Nephron progenitor cell (in vitro differentiated cells): ENCODE results near the gene PRR5.

Experiments
- DNase-seq: peaks from one replicate; pipeline ENCODE4 v3.0.0; 2021
- H3K27ac Mint-ChIP-seq: 2 replicates; pipeline ENCODE4 v1.8.0; 2021; ENCODE audit warnings: mild to moderate bottlenecking, moderate library complexity, mixed read lengths
- H3K27me3 Mint-ChIP-seq: 2 replicates; pipeline ENCODE4 v1.8.0; 2021; ENCODE audit warnings: mild to moderate bottlenecking, low read depth, mixed read lengths; ENCODE audit not compliant: poor library complexity
- H3K36me3 Mint-ChIP-seq: 2 replicates; pipeline ENCODE4 v1.8.0; 2021; ENCODE audit warnings: low read depth, mixed read lengths
- H3K4me1 Mint-ChIP-seq: 2 replicates; pipeline ENCODE4 v1.8.0; 2021; ENCODE audit warnings: mixed read lengths
- H3K4me3 Mint-ChIP-seq: 2 replicates; pipeline ENCODE4 v1.8.0; 2021; ENCODE audit warnings: mild to moderate bottlenecking, moderate library complexity, mixed read lengths
- H3K9me3 Mint-ChIP-seq: 2 replicates; pipeline ENCODE4 v1.8.0; 2021; ENCODE audit warnings: mild to moderate bottlenecking, moderate library complexity, mixed read lengths
- CTCF ChIP-seq: fragments of 200-600 bp; sonication (generic); IDR thresholded peaks from 2 replicates; pipeline ENCODE4 v1.5.0; 2021; ENCODE audit warnings: antibody characterized with exemption

PRR5 gene

GRCh38 chr22:44727148-44727547, 25.1 kb downstream of the PRR5 start:
- no peak for DNase-seq
- H3K4me1 Mint-ChIP-seq = peaks cover 29% of the 10 kb centered on the region
- no peaks in the 10 kb centered on the region for H3K27me3 Mint-ChIP-seq
- H3K9me3 Mint-ChIP-seq = no peaks in the 10 kb centered on the region
- no peak overlapping the region for H3K27ac Mint-ChIP-seq
- TF ChIP-seq CTCF = no peak
- no peaks in the 10 kb centered on the region for H3K36me3 Mint-ChIP-seq
- no peak overlapping the region for H3K4me3 Mint-ChIP-seq

GRCh38 chr22:44727709-44728108, 25.7 kb downstream of the PRR5 start:
- Mint-ChIP-seq H3K4me1 (peaks cover 28% of the 10 kb centered on the region), H3K4me3 (no peak overlapping the region), H3K27me3 (no peaks in the 10 kb centered on the region), H3K27ac (no peak overlapping the region), H3K36me3 (no peaks in the 10 kb centered on the region), H3K9me3 (no peaks in the 10 kb centered on the region)
- DNase-seq = no peak
- TF ChIP-seq CTCF = no peak

GRCh38 chr22:44728761-44729324, 26.8 kb downstream of the PRR5 start:
- Mint-ChIP-seq H3K9me3 (no peaks in the 10 kb centered on the region), H3K4me1 (peaks cover 33% of the 10 kb centered on the region), H3K36me3 (no peaks in the 10 kb centered on the region), H3K4me3 (no peak overlapping the region), H3K27me3 (peaks cover 4% of the 10 kb centered on the region), H3K27ac (no peak overlapping the region)
- no peak for TF ChIP-seq CTCF
- no peak for DNase-seq

- no peaks in the 10 kb centered on the region for H3K36me3 Mint-ChIP-seq
- no peaks in the 10 kb centered on the region for H3K9me3 Mint-ChIP-seq
- H3K4me1 Mint-ChIP-seq = peaks cover 33% of the 10 kb centered on the region
- no peak overlapping the region for H3K27ac Mint-ChIP-seq
- no peak for DNase-seq
- TF ChIP-seq CTCF = no peak
- no peak overlapping the region for H3K4me3 Mint-ChIP-seq
- H3K27me3 Mint-ChIP-seq = peaks cover 4% of the 10 kb centered on the region
These were observed 27.5 kb downstream of the PRR5 start for GRCh38 chr22:44729391-44730021.

GRCh38 chr22:44730022-44730393, 28.0 kb downstream of the PRR5 start:
- H3K36me3 Mint-ChIP-seq = no peaks in the 10 kb centered on the region
- no peaks in the 10 kb centered on the region for H3K9me3 Mint-ChIP-seq
- peaks cover 33% of the 10 kb centered on the region for H3K4me1 Mint-ChIP-seq
- no peak for TF ChIP-seq CTCF
- peaks cover 4% of the 10 kb centered on the region for H3K27me3 Mint-ChIP-seq
- H3K27ac Mint-ChIP-seq = no peak overlapping the region
- no peak overlapping the region for H3K4me3 Mint-ChIP-seq
- DNase-seq = no peak
